HCT116 (cell line): Measurements from ENCODE around the gene MGST2.

Source experiments
- CEBPB ChIP-seq: IDR thresholded peaks from 2 replicates; pipeline ENCODE4 v1.6.1; 2012; ENCODE audit warnings: low read depth
- EGR1 ChIP-seq: IDR thresholded peaks from 2 replicates; pipeline ENCODE4 v1.6.1; 2012; ENCODE audit warnings: low read depth
- EZH2 ChIP-seq: fragments of 200-600 bp; sonication (generic); IDR thresholded peaks from 2 replicates; pipeline ENCODE4 v1.6.1; 2017; ENCODE audit warnings: antibody characterized with exemption, mixed run types
- JUND ChIP-seq: IDR thresholded peaks from 2 replicates; pipeline ENCODE4 v1.6.1; 2012
- POLR2A ChIP-seq: IDR thresholded peaks from 2 replicates; pipeline ENCODE4 v1.7.0; 2011; ENCODE audit warnings: borderline replicate concordance; ENCODE audit not compliant: insufficient read depth, insufficient read length; ENCODE audit errors: extremely low read depth
- POLR2AphosphoS5 ChIP-seq: IDR thresholded peaks from 2 replicates; pipeline ENCODE4 v1.6.1; 2011; ENCODE audit warnings: mild to moderate bottlenecking, low read depth, low read length, moderate library complexity
- REST ChIP-seq: IDR thresholded peaks from 2 replicates; pipeline ENCODE4 v1.6.1; 2012; ENCODE audit warnings: low read depth
- YY1 ChIP-seq: IDR thresholded peaks from 2 replicates; pipeline ENCODE4 v1.6.1; 2011; ENCODE audit warnings: low read length, low read depth, moderate library complexity, mild to moderate bottlenecking; ENCODE audit not compliant: insufficient replicate concordance; ENCODE audit errors: extremely low read depth
- ZNF274 ChIP-seq: fragments of 200-500 bp; sonication (Bioruptor generic); IDR thresholded peaks from 2 replicates; pipeline ENCODE4 v1.6.1; 2014; ENCODE audit warnings: mild to moderate bottlenecking, low read depth, low read length, inconsistent platforms
- TF ChIP-seq, protein P1 (sequence below), 3 experiments: fragments of 200-600 bp in 1 of 3; sonication (generic) in 1 of 3; IDR thresholded peaks in 2 of 3; conservative IDR thresholded peaks in 1 of 3; 2 replicates each; pipeline ENCODE4 v1.5.1; 2012 to 2017; ENCODE audit warnings: low read depth in 2 of 3, low read length in 2 of 3, antibody characterized with exemption in 1 of 3, borderline replicate concordance in 1 of 3, control low read depth in 1 of 3, mild to moderate bottlenecking in 1 of 3, mixed read lengths in 1 of 3, mixed run types in 1 of 3, moderate library complexity in 1 of 3; ENCODE audit not compliant: insufficient read depth in 1 of 3

- TF ChIP-seq, protein P1, sequence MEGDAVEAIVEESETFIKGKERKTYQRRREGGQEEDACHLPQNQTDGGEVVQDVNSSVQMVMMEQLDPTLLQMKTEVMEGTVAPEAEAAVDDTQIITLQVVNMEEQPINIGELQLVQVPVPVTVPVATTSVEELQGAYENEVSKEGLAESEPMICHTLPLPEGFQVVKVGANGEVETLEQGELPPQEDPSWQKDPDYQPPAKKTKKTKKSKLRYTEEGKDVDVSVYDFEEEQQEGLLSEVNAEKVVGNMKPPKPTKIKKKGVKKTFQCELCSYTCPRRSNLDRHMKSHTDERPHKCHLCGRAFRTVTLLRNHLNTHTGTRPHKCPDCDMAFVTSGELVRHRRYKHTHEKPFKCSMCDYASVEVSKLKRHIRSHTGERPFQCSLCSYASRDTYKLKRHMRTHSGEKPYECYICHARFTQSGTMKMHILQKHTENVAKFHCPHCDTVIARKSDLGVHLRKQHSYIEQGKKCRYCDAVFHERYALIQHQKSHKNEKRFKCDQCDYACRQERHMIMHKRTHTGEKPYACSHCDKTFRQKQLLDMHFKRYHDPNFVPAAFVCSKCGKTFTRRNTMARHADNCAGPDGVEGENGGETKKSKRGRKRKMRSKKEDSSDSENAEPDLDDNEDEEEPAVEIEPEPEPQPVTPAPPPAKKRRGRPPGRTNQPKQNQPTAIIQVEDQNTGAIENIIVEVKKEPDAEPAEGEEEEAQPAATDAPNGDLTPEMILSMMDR (IDR thresholded peaks at IDR 0.05 in 2 of 3, conservative IDR thresholded peaks at IDR 0.05 in 1 of 3; ENCODE audit: borderline replicate concordance in 1 of 3, insufficient read depth in 1 of 3, low read depth in 2 of 3, low read length in 2 of 3), result no peak
- no peak for TF ChIP-seq YY1
- TF ChIP-seq EZH2, result no peak
- TF ChIP-seq CEBPB, result no peak
- no peak for TF ChIP-seq POLR2A
- no peak for TF ChIP-seq POLR2AphosphoS5
- TF ChIP-seq ZNF274, result no peak
- TF ChIP-seq REST, result no peak
- no peak for TF ChIP-seq EGR1
- TF ChIP-seq JUND, result no peak
These were observed 435 bp upstream of the MGST2 start for GRCh38 chr4:139665079-139665689.
